Measurements from ENCODE around the gene PDGFB.

Gene PDGFB

DNA sequence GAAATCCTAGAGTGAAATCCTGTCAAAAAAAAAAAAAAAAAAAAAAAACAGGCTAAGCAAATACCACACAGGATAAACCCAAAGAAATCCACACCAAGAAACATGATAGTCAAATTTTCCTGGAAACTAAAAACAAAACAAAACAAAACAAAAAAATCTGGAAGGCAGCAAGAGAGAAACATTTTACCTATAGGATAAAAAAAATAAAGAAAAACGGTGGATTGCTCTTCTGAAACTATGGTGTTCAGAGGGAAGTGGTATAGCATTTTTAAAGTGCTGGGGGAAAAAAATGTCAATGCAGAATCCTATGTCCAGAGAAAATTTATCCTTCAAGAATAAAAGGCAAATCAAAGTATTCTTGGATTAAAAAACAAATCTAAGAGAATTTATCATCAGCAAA is 50.7 kb downstream of the PDGFB start:
- DNase-seq: no peak

DNA sequence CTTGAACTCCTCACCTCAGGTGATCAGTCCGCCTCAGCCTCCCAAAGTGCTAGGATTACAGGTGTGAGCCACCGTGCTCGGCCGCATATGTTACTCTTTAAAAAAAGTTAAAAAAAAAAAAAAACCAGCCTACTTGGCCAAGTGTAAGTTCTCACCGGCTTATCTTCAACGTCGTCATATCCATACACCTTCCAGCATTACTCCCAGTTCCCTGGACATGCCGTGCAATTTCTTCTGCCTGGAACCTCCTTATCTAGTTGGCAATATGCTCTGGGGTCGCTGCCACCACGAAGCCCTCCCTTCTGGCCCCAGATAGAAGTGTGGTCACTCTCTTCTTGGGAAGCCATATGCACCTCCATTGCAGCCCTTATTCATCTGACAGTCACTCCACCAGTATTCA is 56.0 kb downstream of the PDGFB start:
- no peak for DNase-seq

DNA sequence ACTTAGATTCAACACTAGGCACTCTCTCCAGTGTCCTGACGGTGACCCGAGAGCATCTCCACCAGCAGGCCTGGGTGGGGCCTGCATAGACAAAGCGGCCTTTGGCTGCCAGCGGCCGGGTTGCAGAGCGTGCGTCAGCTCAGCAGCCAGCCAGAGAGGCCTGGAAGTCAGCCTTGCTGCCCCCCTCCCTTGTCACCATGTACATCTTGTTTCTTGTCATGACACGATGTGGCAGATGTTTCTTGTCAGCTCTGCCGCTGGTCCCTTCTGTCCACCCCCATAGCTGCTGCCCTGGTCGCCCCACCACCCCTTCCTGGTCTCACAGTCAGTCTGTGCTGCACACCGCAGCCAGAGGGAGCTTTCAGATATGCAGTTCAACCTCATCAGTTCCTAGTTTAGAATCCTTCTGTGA is 59.2 kb downstream of the PDGFB start:
- no peak for DNase-seq

DNA sequence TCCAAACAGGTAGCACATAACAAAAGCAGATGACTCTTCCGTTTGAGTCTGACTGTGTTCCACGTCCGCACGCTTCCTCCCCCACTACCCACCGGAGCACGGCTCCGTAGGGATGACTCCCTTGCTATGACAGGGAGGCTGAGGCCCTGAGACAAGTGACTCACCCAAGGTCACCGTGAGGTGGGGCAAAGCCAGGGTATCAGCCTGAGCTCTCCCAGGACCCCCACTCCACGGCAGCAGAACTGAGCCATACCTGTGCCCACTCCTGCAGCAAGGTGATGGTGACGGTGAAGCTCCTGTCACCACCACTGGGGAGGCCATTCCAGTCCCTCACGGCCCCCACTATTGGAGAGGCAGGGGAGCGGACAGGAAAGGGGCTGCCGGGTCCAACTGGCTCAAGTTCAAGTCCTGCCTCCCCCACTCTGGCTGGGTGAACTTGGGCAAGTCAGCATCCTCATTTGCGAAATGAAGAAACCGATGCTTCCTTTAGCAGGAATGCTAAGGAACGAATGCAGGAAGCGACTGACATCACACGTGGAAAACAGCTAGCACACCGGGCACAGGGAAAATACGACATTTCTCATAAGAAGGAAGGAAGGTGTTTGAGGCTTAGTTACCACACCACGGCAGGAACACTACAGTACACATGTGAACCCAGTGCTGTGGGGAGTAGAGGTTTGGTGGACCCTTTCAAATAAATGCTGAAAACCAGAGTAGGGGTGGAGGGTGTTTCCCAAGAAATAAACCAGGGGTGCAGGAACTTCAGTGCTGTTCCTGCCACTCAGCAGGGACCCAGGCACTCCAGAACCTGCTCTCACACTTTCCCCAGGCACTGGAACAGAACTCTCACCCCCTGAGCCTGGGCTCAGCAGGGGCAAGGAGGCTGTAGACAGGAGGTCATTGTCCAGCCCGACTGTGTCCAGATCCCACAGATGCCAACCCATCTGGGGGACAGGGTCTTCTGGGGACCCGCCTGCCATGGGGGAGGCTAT is 59.9 kb downstream of the PDGFB start:
- DNase-seq: no peak

DNA sequence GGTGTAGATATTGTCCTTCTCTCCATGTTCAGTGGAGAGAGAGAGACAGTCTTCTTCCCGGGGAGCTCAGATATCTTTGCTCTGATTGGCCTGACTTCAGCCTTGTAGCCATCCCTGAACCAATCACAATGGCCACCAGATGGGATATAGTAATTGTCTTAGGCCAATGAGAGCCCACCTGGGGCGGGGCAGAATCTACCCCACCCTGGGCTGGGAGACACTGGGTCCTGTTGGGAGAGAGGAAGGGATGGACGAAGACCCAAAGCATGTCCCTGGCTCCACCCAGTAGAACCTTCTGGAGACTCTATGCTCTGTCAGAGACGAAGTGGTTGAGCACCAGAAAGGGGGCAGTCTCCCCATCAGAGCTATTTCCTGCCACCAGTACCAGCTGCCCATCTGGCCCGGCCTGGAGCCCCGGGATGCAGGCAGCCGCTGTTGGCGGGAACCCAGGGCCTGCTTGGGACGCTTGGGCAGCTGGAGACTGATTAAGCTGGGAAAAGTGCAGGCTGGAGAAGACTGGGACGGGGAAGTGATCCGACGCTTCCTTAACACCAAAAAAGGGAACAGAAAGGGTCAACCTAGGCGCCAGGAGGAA is 60.7 kb downstream of the PDGFB start:
- no peak for DNase-seq

DNA sequence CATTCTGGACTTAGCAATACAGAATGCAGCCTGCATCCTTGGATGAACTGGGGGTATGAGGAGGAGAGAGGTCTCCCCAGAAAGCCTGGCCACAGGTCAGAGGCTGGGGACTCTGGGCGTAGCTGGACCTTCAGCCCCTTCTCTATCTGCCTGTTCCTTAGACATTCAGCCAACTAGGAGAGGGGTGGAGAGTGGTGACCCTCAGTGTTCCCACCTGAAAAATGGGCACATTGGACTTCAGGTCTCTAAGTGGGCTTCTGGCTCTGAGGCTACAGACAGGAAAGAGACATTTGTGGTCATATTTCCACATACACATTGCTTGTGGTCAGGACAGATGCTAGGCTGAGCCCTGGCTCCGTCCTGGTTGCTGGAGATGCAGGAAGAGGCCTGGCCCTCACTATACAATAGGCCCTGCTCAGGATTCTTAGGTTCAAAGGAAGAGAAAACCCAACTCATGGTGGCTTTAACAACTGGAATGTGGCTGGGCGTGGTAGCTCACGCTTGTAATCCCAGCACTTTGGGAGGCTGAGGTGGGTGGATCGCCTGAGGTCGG is 62.2 kb downstream of the PDGFB start:
- DNase-seq: no peak

DNA sequence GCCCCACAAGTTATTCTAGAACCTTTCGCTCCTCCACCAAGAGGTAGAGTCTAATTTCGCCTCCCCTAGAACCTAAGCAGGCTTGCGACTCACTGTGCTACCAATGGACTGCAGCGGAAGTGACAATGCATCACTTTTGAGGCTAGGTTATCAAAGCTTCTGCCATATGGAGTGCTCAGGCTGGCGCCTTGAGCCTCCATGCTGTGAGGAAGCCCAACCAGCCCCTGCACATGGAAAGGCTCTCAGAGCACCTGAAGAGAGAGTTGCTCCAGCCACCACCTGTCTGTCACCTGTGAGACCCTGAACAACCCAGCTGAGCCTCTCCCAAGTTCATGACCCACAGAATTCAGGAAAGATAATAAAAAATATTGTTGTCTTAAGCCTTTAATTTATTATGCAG is 63.0 kb downstream of the PDGFB start:
- DNase-seq: no peak

DNA sequence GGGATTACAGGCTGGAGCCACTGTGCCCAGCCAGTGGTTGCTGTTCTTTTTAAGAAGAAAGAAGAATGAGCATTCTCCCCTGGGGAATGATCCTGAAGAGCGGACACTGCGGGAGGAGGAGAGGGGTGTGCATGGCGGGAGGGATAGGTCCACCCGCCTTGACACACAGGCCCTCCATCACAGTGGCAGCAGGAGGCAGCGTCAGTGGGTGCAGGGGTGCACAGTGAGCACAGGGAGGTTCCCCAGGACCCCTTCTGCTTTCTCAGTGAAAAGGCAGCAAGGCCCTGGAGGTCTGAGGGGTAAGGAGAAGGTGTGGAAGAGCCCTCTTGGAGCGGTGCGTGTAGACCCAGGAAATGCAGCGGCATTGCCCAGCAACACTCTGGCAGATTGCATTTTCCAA is 63.4 kb downstream of the PDGFB start:
- DNase-seq: no peak

DNA sequence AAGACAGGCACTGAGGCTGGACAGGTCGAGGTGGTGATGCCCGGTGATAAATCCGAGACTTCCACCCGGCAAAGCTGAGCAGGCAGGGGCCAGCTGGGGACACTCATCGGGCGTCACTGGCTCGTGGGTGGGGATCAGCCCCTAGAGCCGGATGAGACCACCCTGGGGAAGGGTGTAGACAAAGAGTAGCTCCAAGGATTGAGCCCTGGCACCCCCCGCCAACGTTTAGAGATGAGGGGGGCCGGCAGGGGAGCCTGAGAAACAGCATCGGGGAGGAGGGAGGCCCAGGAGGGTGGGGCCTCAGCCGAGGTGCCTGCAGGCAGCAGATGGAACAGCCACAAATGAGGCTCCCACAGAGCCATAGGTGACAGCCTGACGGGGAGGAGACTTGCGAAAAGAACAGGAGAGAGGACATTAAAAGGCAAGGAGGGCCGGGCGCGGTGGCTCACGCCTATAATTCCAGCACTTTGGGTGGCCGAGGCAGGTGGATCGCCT is 64.9 kb downstream of the PDGFB start:
- DNase-seq: peak; percentile 25

DNA sequence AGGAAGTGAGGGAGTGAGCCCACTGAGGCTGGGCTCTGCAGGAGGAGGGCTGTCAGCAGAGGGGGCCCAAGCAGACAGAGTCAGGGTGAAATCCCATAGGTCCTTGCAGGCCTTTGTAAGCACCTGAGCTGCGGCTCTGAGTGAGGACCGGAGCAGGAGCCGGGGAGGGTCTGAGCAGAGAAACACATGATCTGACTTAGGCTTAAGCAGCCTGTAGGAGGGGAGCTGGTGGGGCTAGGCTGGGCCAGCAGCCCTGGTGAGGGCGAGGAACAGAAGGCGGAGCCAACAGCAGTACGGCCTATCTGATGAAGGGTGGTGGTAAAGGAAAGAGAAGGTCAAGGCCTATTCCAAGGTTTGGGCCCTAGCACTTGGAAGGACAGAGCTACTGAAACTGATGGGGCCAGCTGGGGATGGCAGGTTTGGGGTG is 65.4 kb downstream of the PDGFB start:
- DNase-seq: no peak

DNA sequence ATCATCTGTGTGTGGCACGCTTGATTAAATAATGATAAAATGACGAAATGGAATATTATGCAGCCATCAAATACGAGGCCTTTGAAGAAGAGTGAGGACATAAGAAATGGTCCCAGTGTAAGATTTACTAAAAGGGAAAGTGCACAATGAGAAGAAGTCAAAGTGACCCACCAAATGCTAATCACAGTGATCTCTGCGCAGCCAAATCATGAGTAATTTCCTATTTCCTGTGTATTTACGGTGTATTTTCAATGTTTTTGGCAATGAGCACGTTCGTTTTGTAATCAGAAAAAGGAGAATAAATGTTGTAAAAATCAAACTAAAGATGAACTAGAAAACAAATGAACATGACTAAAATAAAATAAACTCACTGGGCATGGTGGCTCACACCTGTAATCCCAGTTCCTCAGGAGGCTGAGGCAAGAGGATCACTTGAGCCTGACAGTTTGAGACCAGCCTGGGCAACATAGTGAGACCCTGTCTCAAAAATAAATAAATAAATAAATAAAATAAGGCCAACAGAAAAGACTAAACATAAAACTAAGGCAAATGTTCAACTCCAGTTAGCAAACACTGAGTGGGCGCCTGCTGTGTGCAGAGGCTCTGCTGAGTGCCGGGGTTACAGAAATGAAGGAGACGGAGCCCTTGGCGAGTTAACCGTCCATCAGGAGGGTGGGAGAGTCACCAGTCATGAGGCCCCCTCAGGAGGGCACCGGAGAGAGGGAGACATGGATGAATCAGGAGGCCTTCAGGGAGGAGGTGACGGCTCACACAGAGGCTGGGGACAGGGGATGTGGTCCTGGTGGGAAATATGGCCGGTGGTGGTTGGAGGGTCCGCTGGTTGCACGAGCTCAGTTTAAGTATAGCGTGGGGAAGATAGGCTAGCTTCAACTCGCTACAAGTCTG is 66.3 kb downstream of the PDGFB start:
- no peak for DNase-seq

DNA sequence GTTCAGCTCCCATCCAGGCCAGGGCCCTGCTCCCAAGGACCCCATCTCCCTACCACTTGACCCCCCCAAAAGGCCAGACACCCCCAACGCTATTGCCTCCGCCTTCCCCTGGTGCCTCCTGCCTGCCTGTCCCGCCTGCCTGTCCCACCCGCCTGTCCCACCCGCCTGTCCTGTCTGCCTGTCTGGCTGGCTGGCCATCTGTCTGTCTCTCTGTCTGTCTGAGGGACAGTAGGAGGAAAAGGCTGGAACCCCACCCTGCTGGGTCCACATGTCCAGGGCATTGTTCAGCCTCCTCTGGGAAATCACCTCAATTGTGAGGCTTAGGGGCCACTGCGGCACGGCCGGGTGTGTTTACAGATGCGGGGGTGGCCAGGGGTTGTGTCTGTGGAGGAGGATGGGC is 67.0 kb downstream of the PDGFB start:
- no peak for DNase-seq

DNA sequence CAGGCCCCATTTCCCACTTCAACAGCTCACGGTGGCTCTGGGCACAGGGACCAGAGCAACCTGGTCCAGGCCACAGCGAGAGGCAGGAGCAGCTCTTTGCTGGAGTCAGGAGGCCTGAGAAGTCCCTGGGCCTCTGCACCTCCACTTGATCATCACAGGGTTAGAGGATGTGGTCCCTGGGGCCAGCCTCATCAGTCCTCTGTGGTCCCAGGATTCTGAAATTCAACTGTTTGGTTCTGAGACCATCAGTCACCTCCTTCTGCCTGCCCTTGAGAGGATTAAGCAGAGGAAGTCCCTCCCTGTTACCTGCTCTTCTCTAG is 67.4 kb downstream of the PDGFB start:
- no peak for DNase-seq

DNA sequence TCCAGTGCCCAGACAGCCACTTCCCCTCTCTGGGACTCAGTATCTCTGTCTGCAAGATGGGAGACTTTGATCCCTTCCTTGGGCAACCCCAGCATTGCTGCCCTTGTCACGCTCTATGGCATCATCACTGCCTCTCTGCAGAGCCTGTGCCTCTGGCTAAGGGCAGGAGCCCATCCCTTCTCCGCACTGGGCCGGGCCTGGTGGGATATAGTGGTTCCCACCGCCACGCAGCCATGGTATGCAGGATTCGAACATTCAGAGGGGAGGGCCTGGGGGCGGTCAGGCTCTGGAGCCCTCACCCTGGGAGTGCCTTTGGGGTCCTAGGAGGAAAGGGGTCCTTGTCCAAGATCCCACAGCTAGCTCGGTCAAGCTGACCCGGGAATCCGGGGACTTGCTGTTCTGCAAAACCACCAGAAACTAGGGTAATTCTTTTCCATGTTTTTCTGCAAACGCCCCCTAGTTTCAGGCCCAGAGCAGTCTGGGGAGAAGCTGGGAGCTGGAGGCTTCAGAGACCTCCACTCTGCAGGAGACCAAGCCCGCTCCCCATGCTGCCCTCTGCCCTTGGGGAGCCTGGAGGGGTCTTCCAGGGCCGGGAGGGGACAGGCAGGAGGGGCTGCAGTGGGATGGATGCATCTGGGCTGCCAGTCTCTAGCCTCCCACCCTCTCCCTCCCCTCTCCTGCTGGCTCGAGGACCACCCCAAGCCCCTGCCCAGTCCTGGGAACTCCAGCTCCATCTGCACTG is 67.9 kb downstream of the PDGFB start:
- DNase-seq: no peak

DNA sequence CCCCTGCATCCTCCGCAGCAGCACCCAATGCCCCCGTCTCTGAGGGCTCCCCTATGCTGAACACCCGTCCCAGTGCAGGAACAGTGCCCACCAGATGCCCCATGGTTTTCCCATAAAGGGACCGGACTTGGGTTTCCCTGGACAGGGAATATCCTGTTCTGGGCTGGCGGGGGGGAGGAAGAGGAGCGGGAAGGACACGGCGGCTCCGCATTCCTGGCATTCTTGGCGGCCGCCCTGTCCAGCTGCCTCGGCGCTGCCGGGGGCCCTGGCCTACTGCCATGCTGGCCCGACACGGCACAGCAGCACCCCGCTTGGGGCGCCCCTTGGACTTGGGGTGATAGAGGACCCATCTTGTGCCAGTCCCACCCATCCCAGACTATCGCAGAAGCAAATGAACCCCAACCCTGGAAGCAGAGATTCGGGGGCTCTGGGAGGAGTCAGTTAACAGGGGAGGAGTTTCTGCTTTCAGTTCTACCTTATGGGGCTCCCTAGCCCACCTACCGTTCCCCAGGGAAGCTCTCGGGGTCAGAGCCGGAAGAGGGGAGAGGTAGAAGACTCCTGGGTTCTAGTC is 68.6 kb downstream of the PDGFB start:
- no peak for DNase-seq

DNA sequence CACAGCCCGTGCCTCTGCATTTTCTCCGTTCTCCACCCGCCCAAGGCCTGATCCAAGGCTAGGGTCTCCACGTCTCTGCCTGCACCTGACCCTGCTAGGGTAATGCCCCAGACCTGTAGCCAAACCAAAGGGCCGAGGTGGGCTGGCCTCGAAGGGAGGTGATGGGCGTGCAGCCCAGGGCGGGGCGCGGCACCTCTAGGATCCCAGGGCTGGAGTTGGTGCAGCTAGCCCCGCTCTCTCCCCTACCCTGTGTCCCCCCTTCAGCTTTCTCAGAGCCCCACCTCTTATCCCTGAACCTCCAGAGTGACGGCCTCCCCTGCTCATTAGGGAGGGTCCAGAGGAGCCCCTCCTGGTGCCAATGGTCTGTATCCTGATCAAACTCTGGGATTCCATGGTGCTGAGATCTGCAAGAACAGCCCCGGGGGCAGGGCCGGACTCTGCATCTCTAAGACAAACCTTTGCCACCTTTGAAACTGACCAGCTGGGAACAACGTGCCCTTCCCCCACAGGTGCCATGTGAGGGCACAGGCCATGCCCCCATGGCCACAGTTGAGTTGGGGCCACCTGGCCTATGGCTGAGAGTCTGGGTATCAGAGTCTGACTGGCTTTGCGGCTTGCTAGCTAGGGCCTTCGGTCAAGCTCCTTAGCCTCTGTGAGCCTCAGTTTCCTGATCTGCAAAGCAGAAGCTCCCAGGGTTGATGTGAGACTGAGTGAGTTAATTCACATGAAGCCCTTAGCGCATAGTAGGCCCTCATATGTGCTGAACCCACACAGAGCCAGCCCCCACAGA is 69.2 kb downstream of the PDGFB start:
- DNase-seq: no peak

DNA sequence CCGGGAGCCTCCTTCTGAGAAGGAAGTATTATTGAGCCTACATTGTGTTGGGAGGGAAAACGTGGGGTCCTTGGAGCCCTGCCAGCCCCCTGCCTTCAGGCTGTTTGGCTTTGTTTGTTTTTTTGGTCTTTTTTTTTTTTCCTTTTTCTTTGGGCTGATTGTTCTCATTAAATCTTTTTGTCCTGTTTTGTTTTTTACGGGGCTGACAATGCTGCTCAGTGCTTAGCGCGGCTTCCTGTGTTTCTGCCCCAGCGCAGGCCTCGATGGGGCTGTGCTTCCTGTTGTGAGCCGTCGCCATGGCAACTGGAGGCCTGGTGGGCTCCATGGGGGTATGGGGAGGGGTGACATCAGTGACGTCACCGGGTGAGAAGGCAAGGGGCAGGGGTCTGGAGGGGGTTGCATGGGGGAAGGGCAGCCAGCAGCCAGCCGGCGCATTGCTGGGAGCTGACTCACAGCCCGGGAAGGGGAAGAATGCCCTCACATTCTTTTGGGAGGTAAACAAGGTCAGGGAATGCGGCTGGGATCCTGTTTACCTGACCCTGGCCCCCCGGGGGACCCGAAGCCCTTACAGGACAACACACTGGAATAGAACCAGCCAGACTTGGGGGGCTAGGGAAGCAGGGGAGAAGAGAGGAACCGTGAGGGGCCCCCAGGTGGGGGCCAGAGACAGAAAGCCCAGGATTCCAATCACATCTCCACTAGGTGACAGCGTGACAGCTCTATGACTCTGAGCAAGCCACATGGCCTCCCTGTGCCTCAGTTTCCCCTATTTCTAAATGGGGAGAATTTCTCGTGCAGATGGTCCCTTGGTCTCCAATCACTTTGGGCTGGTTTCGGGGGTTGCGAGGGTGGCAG is 70.1 kb downstream of the PDGFB start:
- DNase-seq: no peak

DNA sequence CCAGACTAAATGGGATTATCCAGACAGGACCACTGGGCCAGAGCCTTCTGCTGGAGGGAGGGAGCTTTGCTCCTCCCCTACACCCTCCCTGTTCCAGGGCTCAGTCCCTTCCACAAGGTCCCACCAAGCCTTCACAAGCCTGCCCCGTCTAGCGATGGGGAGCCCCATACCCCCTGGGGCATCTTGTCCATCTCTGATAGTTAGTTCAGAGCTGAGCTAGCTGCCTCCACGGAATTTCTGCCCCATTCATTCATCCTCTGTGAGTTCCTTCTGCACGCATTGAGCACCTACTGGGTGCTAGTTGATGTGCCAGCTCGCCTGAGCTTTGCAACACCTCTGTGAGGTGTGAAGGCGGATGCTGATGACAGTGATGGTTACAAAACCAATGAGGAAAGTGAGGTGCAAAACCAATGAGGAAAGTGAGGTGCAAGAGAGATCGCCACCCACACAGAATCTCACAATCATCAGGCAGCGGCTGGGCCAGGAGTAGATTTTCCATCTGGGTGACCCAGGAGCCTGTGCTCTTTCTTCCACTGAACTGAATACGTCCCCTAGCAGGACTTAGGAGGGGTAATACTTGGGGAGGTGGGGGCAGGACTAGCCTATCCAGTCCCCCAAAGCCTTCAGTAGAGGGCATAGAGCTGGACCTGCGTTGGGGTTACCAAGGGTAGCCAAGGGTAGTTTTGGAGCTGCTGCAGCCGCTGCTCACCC is 70.8 kb downstream of the PDGFB start:
- no peak for DNase-seq

Measured in NCI-H1694 (cell line).